GM23248 (cell line): ENCODE data around the gene R3HDM2. TPM values are rescaled to one million over a fixed set of nuclear protein-coding genes. Genes with fewer than 3 reads are reported as not detected.

Experiments
- DNase-seq: peaks from one replicate; pipeline ENCODE4 v3.0.0-alpha.2; 2015
- H2AFZ ChIP-seq: fragments of 200-600 bp; sonication (generic); 2 replicates; pipeline ENCODE4 v1.6.1; 2016; ENCODE audit warnings: antibody characterized with exemption
- H3F3A ChIP-seq: fragments of 200-600 bp; sonication (generic); 2 replicates; pipeline ENCODE4 v1.6.1; 2016; ENCODE audit warnings: mild to moderate bottlenecking, antibody characterized with exemption, mixed run types; ENCODE audit not compliant: insufficient read depth
- H3K27ac ChIP-seq: fragments of 200-600 bp; sonication (generic); 2 replicates; pipeline ENCODE4 v1.5.1; 2016; ENCODE audit warnings: mild to moderate bottlenecking
- H3K27me3 ChIP-seq: fragments of 200-600 bp; sonication (generic); replicated peaks from 2 replicates; pipeline ENCODE4 v1.6.1; 2016; ENCODE audit warnings: mild to moderate bottlenecking; ENCODE audit not compliant: insufficient read depth
- H3K36me3 ChIP-seq: fragments of 200-600 bp; sonication (generic); 2 replicates; pipeline ENCODE4 v1.6.1; 2016; ENCODE audit warnings: low read depth, mild to moderate bottlenecking
- H3K4me1 ChIP-seq: fragments of 200-600 bp; sonication (generic); 2 replicates; pipeline ENCODE4 v1.6.1; 2016; ENCODE audit warnings: mild to moderate bottlenecking; ENCODE audit not compliant: insufficient read depth
- H3K4me2 ChIP-seq: fragments of 200-600 bp; sonication (generic); one replicate; pipeline ENCODE4 v1.6.1; 2016; ENCODE audit warnings: mild to moderate bottlenecking; ENCODE audit not compliant: unreplicated experiment
- H3K4me3 ChIP-seq: fragments of 200-600 bp; sonication (generic); 2 replicates; pipeline ENCODE4 v1.5.1; 2016; ENCODE audit warnings: mild to moderate bottlenecking
- H3K79me2 ChIP-seq: fragments of 200-600 bp; sonication (generic); 2 replicates; pipeline ENCODE4 v1.6.1; 2016; ENCODE audit warnings: mild to moderate bottlenecking; ENCODE audit not compliant: insufficient read depth
- H3K9ac ChIP-seq: fragments of 200-600 bp; sonication (generic); 2 replicates; pipeline ENCODE4 v1.6.1; 2016; ENCODE audit warnings: mild to moderate bottlenecking
- H3K9me2 ChIP-seq: fragments of 200-600 bp; sonication (generic); 2 replicates; pipeline ENCODE4 v1.6.1; 2016; ENCODE audit warnings: mixed run types, mild to moderate bottlenecking, moderate library complexity; ENCODE audit not compliant: insufficient read depth
- H3K9me3 ChIP-seq: fragments of 200-600 bp; sonication (generic); one replicate; pipeline ENCODE4 v1.6.1; 2017; ENCODE audit warnings: low read depth
- H4K20me1 ChIP-seq: fragments of 200-600 bp; sonication (generic); 2 replicates; pipeline ENCODE4 v1.6.0; 2016; ENCODE audit not compliant: insufficient read depth
- EZH2 ChIP-seq: fragments of 200-600 bp; sonication (generic); IDR thresholded peaks from 2 replicates; pipeline ENCODE4 v1.6.1; 2018; ENCODE audit warnings: antibody characterized with exemption, mild to moderate bottlenecking; ENCODE audit not compliant: insufficient read depth, poor library complexity, severe bottlenecking
- EZH2phosphoT487 ChIP-seq: fragments of 200-600 bp; sonication (generic); IDR thresholded peaks from 2 replicates; pipeline ENCODE4 v1.6.1; 2018; ENCODE audit warnings: antibody characterized with exemption, moderate library complexity, mild to moderate bottlenecking, low read depth; ENCODE audit not compliant: insufficient read depth
- WGBS, 2 experiments: methylation state at CpG; one replicate each; pipeline ENCODE4 v1.1.6; 2015 to 2017; ENCODE audit warnings: low lambda C conversion rate in 2 of 2, low coverage in 1 of 2; ENCODE audit errors: missing lambda C conversion rate in 2 of 2; 5-methylcytosine and 5-hydroxymethylcytosine counted together
- in situ Hi-C: fragments of 300-500 bp; cut with MboI; formaldehyde crosslinking; loops from 2 replicates; pipeline ENCODE4 v1.15.0; 2020
- polyA plus RNA-seq: library from polyadenylated mRNA; unstranded; fragments of >200 nt; fragmentation: Nextera tagmentation; extraction: Ambion mirVana; gene quantifications from 2 replicates; pipeline ENCODE4 v1.2.1, GENCODE V29; 2016
- total RNA-seq: library from RNA; depleted of rRNA; stranded (reverse); fragments of >200 nt; shearing (Covaris generic); gene quantifications from 2 replicates; pipeline ENCODE4 v1.2.3, GENCODE V29; 2014

Gene R3HDM2
- total and polyA plus RNA-seq, 2 experiments from 2014 or later: 16.9 to 17.0 TPM

- Histone ChIP-seq H3K79me2 (no peaks in the 10 kb centered on the region), H3K36me3 (no peaks in the 10 kb centered on the region), H3K9ac (peak within 1 kb of the TSS; percentile 65), H3F3A (peaks cover 11% of the 10 kb centered on the region; the same call in 1 of the 2 replicates), H3K27ac (peak within 1 kb of the TSS; percentile 60), H3K4me1 (peaks cover 43% of the 10 kb centered on the region), H3K27me3 (no peaks in the 10 kb centered on the region), H3K9me3 (no peaks in the 10 kb centered on the region), H3K4me3 (no peak within 1 kb of the TSS), H3K9me2 (no peaks in the 10 kb centered on the region), H4K20me1 (no peaks in the 10 kb centered on the region), H3K4me2 (no peak within 1 kb of the TSS), H2AFZ (no peak within 1 kb of the TSS)
- peak; percentile 63 for DNase-seq
- in situ Hi-C loops: no loop called here
- 66 to 72% methylated on average over 9 to 10 of the region's 10 CpGs for WGBS, 2 experiments
- TF ChIP-seq EZH2 (no peak), EZH2phosphoT487 (no peak)
Observed at GRCh38 chr12:57454566-57455373, 23.9 kb upstream of the R3HDM2 start, which contains the start of gene INHBE. TSS of gene INHBE (plus strand) at chr12:57455307. CDS start at chr12:57455537, 230 bp downstream.

- WGBS, 2 experiments: 97 to 100% methylated on average over 2 of the region's 2 CpGs
- no peak for DNase-seq
- Histone ChIP-seq H3K9ac (0 out of 2 replicates have a peak overlapping the region, but pooled peaks have one; percentile 65), H3K27me3 (no peaks in the 10 kb centered on the region), H3K36me3 (no peaks in the 10 kb centered on the region), H4K20me1 (no peaks in the 10 kb centered on the region), H3K79me2 (no peaks in the 10 kb centered on the region), H3K27ac (peak overlapping the region; percentile 60; the same call in 1 of the 2 replicates), H3F3A (peaks cover 11% of the 10 kb centered on the region; the same call in 1 of the 2 replicates), H3K4me2 (no peak overlapping the region), H2AFZ (no peak overlapping the region), H3K4me1 (peaks cover 43% of the 10 kb centered on the region), H3K9me2 (no peaks in the 10 kb centered on the region), H3K9me3 (no peaks in the 10 kb centered on the region), H3K4me3 (no peak overlapping the region)
- TF ChIP-seq EZH2 (no peak), EZH2phosphoT487 (no peak)
- in situ Hi-C loops: no loop called here
Observed at GRCh38 chr12:57454213-57454565, 23.3 kb upstream of the R3HDM2 start.

GRCh38 chr12:57452937-57453509, 22.2 kb upstream of the R3HDM2 start:
- H3K79me2 ChIP-seq: no peaks in the 10 kb centered on the region
- H3K4me2 ChIP-seq: peak overlapping the region; percentile 39
- H3K4me1 ChIP-seq: peaks cover 34% of the 10 kb centered on the region
- peak; percentile 89 for DNase-seq
- no peaks in the 10 kb centered on the region for H3K27me3 ChIP-seq
- H3K4me3 ChIP-seq: no peak overlapping the region
- peak overlapping the region; percentile 74 for H3K9ac ChIP-seq
- in situ Hi-C loops: no loop called here
- H3K36me3 ChIP-seq: no peaks in the 10 kb centered on the region
- no peaks in the 10 kb centered on the region for H4K20me1 ChIP-seq
- H3K27ac ChIP-seq: peak overlapping the region; percentile 90
- peak overlapping the region; percentile 40 for H2AFZ ChIP-seq
- H3K9me2 ChIP-seq: no peaks in the 10 kb centered on the region
- no peaks in the 10 kb centered on the region for H3K9me3 ChIP-seq
- H3F3A ChIP-seq: peaks cover 11% of the 10 kb centered on the region; the same call in 1 of the 2 replicates
- WGBS, 2 experiments: 23% methylated on average over 7 of the region's 7 CpGs
- TF ChIP-seq EZH2phosphoT487 (no peak), EZH2 (no peak)

- H3K27ac ChIP-seq: peak overlapping the region; percentile 90
- WGBS, 2 experiments: 3 to 11% methylated on average over 8 to 9 of the region's 9 CpGs
- H3K4me3 ChIP-seq: no peak overlapping the region
- H2AFZ ChIP-seq: peak overlapping the region; percentile 40
- no peaks in the 10 kb centered on the region for H3K27me3 ChIP-seq
- no peak for TF ChIP-seq EZH2phosphoT487
- TF ChIP-seq EZH2: no peak
- H3K36me3 ChIP-seq: no peaks in the 10 kb centered on the region
- H3K9me3 ChIP-seq: no peaks in the 10 kb centered on the region
- in situ Hi-C loops: no loop called here
- no peaks in the 10 kb centered on the region for H3K9me2 ChIP-seq
- no peaks in the 10 kb centered on the region for H4K20me1 ChIP-seq
- DNase-seq: peak; percentile 93
- H3K79me2 ChIP-seq: no peaks in the 10 kb centered on the region
- peaks cover 30% of the 10 kb centered on the region for H3K4me1 ChIP-seq
- peak overlapping the region; percentile 39 for H3K4me2 ChIP-seq
- H3F3A ChIP-seq: peaks cover 11% of the 10 kb centered on the region; the same call in 1 of the 2 replicates
- H3K9ac ChIP-seq: peak overlapping the region; percentile 74
Observed at GRCh38 chr12:57452181-57452936, 21.5 kb upstream of the R3HDM2 start.
